Measurements from ENCODE around the gene ZMIZ1. TPM values are rescaled to one million over a fixed set of nuclear protein-coding genes. Genes with fewer than 3 reads are reported as not detected.

Gene ZMIZ1
- total RNA-seq, 1 experiment from 2014 or later, result 35.8 TPM

DNA sequence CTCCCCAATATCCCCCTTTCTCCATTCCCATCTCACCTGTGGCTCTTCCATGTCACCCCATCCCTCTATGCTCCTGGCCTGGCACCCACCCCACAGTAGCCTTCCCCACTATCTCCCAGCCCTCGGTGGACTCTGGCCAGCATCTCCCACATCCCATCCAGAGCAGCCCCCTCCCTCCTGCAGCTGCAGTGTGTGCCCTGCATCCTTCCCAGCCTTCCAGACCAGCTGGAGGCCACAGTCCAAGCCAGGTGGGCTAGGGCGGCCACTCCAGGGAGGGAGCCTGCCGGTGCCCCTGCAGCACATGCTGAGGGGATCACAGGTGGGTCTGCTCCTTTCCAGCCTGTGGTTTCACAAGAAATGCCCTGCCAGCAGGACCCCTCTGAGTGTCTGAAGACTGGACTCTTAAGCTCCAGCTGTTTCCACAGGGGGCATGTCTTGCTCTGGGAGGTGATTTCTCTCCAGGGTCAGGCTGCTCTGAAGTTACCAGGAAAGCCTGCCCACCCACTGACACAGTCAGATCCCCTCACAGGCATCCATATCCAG lies 187.6 kb downstream of the ZMIZ1 start:
- H3K9me3 ChIP-seq (ENCODE audit: low read depth, low read length, poor library complexity, severe bottlenecking), result no peaks in the 10 kb centered on the region
- no peak overlapping the region for H3K27ac ChIP-seq (ENCODE audit: low read depth, low read length, poor library complexity, severe bottlenecking)
- H3K36me3 ChIP-seq (ENCODE audit: insufficient read depth, low read length, poor library complexity, severe bottlenecking), result no peaks in the 10 kb centered on the region
- H3K4me3 ChIP-seq (ENCODE audit: low read depth, low read length, poor library complexity, severe bottlenecking), result no peak overlapping the region
- CTCF ChIA-PET, result no interaction called here
- H3K4me1 ChIP-seq (ENCODE audit: insufficient read depth, low read length, poor library complexity, severe bottlenecking), result peaks cover 4% of the 10 kb centered on the region
- intact Hi-C loops (cut with micrococcal nuclease; ENCODE audit: unreplicated experiment), result no loop called here
- TF ChIP-seq, protein P1, sequence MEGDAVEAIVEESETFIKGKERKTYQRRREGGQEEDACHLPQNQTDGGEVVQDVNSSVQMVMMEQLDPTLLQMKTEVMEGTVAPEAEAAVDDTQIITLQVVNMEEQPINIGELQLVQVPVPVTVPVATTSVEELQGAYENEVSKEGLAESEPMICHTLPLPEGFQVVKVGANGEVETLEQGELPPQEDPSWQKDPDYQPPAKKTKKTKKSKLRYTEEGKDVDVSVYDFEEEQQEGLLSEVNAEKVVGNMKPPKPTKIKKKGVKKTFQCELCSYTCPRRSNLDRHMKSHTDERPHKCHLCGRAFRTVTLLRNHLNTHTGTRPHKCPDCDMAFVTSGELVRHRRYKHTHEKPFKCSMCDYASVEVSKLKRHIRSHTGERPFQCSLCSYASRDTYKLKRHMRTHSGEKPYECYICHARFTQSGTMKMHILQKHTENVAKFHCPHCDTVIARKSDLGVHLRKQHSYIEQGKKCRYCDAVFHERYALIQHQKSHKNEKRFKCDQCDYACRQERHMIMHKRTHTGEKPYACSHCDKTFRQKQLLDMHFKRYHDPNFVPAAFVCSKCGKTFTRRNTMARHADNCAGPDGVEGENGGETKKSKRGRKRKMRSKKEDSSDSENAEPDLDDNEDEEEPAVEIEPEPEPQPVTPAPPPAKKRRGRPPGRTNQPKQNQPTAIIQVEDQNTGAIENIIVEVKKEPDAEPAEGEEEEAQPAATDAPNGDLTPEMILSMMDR (conservative IDR thresholded peaks at IDR 0.05; ENCODE audit: low read depth, low read length), result no peak
- TF ChIP-seq EZH2 (IDR thresholded peaks at IDR 0.05; ENCODE audit: borderline replicate concordance, low read depth, low read length, poor library complexity, severe bottlenecking), result no peak
- DNase-seq (ENCODE audit: low spot score), result no peak
- no TSS peak for BruUV-seq (replicated peaks)
- POLR2A ChIA-PET (ENCODE audit: low non-redundant PET), result no interaction called here
- no peaks in the 10 kb centered on the region for H3K27me3 ChIP-seq (replicated peaks; ENCODE audit: insufficient read depth, low read depth, low read length, poor library complexity)

DNA sequence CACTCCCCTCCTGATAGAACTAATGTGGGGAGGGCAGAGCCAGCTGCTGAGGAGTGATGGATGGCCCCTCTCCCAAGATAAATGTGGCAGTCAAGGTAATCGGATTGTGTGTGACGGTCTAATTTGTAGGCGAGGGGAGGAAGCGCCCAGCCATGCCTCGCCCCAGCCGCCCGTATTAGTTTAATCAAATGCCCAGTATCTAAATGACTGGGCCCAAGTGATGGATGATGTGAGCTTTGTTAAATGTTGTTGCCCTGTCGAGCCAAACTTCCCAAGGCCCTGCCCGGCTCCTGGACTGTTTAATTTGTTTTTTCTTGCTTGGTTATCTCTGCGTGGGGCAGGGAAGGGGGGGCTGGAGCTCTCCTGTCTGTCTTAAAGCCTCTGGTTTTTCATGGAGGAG lies 190.1 kb downstream of the ZMIZ1 start:
- TF ChIP-seq, protein P1 (conservative IDR thresholded peaks at IDR 0.05; ENCODE audit: low read depth, low read length), result no peak
- no peak for TF ChIP-seq EZH2 (IDR thresholded peaks at IDR 0.05; ENCODE audit: borderline replicate concordance, low read depth, low read length, poor library complexity, severe bottlenecking)
- no peaks in the 10 kb centered on the region for H3K9me3 ChIP-seq (ENCODE audit: low read depth, low read length, poor library complexity, severe bottlenecking)
- POLR2A ChIA-PET (ENCODE audit: low non-redundant PET), result no interaction called here

DNA sequence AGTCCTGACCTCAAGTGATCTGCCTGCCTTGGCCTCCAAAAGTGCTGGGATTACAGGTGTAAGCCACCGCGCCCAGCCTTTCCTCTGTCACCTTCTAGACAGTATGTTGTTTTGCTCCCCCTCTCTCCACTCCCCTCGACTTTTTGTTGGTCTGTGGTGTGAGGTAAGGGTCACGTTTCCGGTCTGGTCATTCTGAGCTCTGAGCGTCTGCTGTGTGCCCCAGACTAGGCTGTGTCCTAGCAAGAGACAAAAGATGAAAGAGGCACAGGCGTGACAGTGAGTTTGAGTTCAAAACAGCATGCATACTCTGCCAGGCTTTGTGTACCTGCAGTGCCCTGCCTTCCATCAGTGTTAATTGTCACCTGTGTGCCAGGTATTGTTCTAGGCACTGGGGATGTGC lies 191.1 kb downstream of the ZMIZ1 start:
- H3K27me3 ChIP-seq (replicated peaks; ENCODE audit: insufficient read depth, low read depth, low read length, poor library complexity), result no peaks in the 10 kb centered on the region
- H3K4me1 ChIP-seq (ENCODE audit: insufficient read depth, low read length, poor library complexity, severe bottlenecking), result peaks cover 4% of the 10 kb centered on the region
- BruUV-seq (replicated peaks), result no TSS peak
- POLR2A ChIA-PET (ENCODE audit: low non-redundant PET), result no interaction called here
- no peaks in the 10 kb centered on the region for H3K36me3 ChIP-seq (ENCODE audit: insufficient read depth, low read length, poor library complexity, severe bottlenecking)
- no peak overlapping the region for H3K4me3 ChIP-seq (ENCODE audit: low read depth, low read length, poor library complexity, severe bottlenecking)
- intact Hi-C loops (cut with micrococcal nuclease; ENCODE audit: unreplicated experiment), result no loop called here
- no peaks in the 10 kb centered on the region for H3K9me3 ChIP-seq (ENCODE audit: low read depth, low read length, poor library complexity, severe bottlenecking)
- TF ChIP-seq, protein P1 (conservative IDR thresholded peaks at IDR 0.05; ENCODE audit: low read depth, low read length), result no peak
- no peak for TF ChIP-seq EZH2 (IDR thresholded peaks at IDR 0.05; ENCODE audit: borderline replicate concordance, low read depth, low read length, poor library complexity, severe bottlenecking)
- CTCF ChIA-PET, result no interaction called here
- H3K27ac ChIP-seq (ENCODE audit: low read depth, low read length, poor library complexity, severe bottlenecking), result no peak overlapping the region
- DNase-seq (ENCODE audit: low spot score), result no peak

More for the DNA sequence above, 190.1 kb downstream of the ZMIZ1 start:
- H3K36me3 ChIP-seq (ENCODE audit: insufficient read depth, low read length, poor library complexity, severe bottlenecking), result no peaks in the 10 kb centered on the region
- BruUV-seq (replicated peaks), result no TSS peak
- CTCF ChIA-PET, result no interaction called here
- peaks cover 4% of the 10 kb centered on the region for H3K4me1 ChIP-seq (ENCODE audit: insufficient read depth, low read length, poor library complexity, severe bottlenecking)
- H3K27ac ChIP-seq (ENCODE audit: low read depth, low read length, poor library complexity, severe bottlenecking), result no peak overlapping the region
- intact Hi-C loops (cut with micrococcal nuclease; ENCODE audit: unreplicated experiment), result no loop called here
- no peak for DNase-seq (ENCODE audit: low spot score)
- H3K4me3 ChIP-seq (ENCODE audit: low read depth, low read length, poor library complexity, severe bottlenecking), result no peak overlapping the region
- no peaks in the 10 kb centered on the region for H3K27me3 ChIP-seq (replicated peaks; ENCODE audit: insufficient read depth, low read depth, low read length, poor library complexity)
